Mesenteric fat pad (tissue), 1 donor: Measurements from ENCODE around the gene EPB42. TPM values are rescaled to one million over a fixed set of nuclear protein-coding genes. Genes with fewer than 3 reads are reported as not detected.

Experiments used
- total RNA-seq: library from RNA; stranded (reverse); fragmentation: NEBNext Ultra II Directional; extraction: Animal tissue kit (Norgen Biotek cat#: 25700); gene quantifications from one replicate; pipeline ENCODE4 v1.2.1, GENCODE V29; 2021
- donor health status: DM: yes; HTN: yes; CAD: no.

EPB42 gene
- total RNA-seq, 1 donor from 2014 or later, result 2.8 TPM

Other genes starting within 250 kb of the EPB42 start
- gene UBR1, start 115.0 kb downstream of the EPB42 start, total RNA-seq, result 40.2 TPM
- gene TMEM62, start 87.4 kb downstream of the EPB42 start, total RNA-seq, result 25.2 TPM
- gene CCNDBP1, start 35.6 kb downstream of the EPB42 start, total RNA-seq, result 56.3 TPM
- gene TGM5, start 45.9 kb upstream of the EPB42 start, total RNA-seq, result 0.45 TPM
- not detected for gene TGM7, start 81.2 kb upstream of the EPB42 start, total RNA-seq
- gene LCMT2, start 109.6 kb upstream of the EPB42 start, total RNA-seq, result 9.5 TPM
- gene ZSCAN29, start 150.0 kb upstream of the EPB42 start, total RNA-seq, result 24.3 TPM
- gene TUBGCP4, start 150.1 kb upstream of the EPB42 start, total RNA-seq, result 13.5 TPM